Measurements from ENCODE around the gene RASAL3. TPM values are rescaled to one million over a fixed set of nuclear protein-coding genes. Genes with fewer than 3 reads are reported as not detected.
"Not testable (repeated sequence)": the region's sequence is repeated elsewhere in the genome, so short reads cannot be mapped to it uniquely, and the experiment has no call there.

Gene RASAL3
- total RNA-seq, 1 donor from 2014 or later = 18.1 TPM

- no peak for DNase-seq (ENCODE audit: extremely low read depth, low read depth, low spot score)
Measured at GRCh38 chr19:15475169-15475568, 10.8 kb upstream of the RASAL3 start.

- not testable (repeated sequence) for DNase-seq (ENCODE audit: extremely low read depth, low read depth, low spot score)
Measured at GRCh38 chr19:15473821-15474220, 9.5 kb upstream of the RASAL3 start.

DNA sequence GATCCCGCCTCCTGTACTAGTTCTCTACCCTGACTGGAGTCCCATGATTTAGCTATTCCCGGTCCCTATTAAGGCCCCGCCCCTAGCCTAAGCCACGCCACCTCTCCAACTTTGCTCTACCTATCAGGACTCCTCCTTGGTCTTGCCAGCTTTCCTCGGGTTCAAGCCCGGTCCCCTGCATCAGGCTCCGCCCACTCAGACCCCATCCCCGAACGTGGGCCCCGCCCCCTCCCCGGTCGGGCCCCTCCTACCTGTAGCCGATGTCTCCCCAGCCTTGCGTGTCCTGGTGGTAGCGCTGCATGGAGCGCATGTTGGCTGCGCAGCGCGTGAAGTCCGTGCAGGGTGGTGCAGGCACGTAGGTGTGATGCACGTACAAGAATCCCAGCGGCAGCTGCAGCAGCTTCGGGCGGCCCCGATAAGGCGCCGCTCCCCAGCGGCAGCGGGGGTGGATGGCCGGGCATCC lies 7.3 kb upstream of the RASAL3 start:
- no peak for DNase-seq (ENCODE audit: extremely low read depth, low read depth, low spot score)

DNA sequence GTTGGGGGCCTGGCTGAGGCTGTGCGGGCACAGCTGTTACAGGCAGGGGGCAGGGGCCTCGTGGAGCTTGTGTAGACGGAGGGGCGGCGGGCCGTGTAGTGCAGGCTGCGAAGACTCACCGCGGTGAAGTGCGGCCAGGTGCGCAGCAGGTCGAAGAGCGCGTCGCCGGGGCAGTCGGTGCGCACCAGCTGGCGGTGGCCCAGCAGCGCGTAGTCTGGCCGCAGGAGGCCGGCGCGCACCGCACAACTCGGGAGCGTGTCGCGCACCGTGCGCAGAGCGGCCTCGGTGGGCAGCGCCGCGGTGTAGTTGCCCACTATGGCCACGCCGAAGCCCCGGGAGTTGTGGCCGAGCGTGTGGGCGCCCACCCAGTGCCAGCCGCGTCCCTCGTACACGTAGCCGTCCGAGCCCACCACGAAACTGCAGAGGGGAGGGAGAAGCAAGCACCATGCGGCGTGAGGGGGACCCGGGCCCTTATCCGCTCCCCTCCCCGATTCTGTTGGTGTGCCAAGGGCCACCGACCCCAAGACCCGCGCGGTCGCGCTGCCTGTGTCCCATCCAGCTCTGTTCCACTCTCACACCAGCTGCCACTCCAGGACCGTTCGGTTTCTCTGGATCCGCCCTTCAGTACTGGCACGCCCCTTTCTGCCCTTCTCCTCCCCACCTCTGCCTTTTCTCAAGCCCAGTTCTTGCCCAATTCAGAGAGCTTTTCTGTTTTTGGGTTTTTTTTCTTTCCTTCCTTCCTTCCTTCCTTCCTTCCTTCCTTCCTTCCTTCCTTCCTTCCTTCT lies 5.4 kb upstream of the RASAL3 start:
- DNase-seq (ENCODE audit: extremely low read depth, low read depth, low spot score) = no peak

DNA sequence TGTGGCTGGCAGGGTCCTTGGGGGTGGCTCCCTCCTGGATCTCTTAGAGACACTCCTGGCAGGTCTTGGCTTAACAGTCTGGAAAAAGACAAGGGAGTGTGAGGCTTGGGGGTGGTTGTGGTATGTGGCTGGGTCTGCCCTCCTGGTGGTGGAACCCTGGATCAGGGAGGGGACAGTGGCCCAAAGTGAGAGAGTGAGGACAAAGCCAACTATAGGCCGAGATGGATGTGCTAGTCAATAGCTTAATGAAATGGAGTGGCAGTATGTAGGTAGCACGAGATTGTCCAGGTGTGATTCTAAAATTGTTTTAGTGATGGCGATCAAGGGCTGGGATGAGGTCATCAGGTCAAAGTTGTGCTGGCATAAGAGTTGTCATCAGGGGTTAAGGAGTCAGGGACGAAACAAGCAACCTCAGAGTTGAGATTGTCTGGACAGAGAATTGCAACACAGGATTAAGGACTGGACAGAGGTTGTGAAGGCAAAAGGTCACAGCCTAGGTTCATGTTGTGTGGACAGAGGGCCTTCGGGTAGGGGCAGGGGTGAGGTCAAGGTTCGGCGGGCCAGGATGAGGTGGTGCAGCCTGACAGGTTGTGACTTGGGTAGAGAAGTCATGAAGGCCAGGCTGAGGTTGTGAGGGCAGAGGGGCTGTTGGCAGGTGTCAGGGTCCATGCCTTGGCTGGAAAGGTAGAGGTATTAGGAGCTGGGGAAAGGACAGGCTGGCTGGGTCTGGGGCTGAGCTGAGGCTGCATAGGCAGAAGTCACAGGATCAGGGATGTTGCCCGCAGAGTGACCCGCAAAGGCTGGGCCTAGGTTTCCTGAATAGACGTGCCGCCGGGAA lies 4.5 kb upstream of the RASAL3 start:
- DNase-seq (ENCODE audit: extremely low read depth, low read depth, low spot score) = no peak

DNA sequence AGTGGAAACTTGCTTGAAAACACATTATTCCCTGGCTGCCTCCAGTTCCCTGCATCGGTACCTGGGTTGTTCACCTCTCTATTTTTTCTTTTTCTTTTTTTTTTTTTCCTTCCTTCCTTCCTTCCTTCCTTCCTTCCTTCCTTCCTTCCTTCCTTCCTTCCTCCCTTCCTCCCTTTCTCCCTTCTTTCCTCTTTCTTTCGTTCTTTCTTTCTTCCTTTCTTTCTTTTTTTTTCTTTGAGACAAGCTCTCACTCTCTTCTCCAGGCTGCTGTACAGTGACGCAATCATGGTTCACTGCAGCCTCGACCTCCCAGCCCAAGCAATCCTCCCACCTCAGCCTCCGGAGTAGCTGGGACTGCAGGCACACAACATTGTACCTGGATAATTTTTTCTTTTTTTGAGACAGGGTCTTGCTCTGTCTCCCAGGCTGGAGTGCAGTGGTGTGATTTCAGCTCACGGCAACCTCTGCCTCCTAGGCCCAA lies 3.4 kb upstream of the RASAL3 start:
- DNase-seq (ENCODE audit: extremely low read depth, low read depth, low spot score) = no peak

DNA sequence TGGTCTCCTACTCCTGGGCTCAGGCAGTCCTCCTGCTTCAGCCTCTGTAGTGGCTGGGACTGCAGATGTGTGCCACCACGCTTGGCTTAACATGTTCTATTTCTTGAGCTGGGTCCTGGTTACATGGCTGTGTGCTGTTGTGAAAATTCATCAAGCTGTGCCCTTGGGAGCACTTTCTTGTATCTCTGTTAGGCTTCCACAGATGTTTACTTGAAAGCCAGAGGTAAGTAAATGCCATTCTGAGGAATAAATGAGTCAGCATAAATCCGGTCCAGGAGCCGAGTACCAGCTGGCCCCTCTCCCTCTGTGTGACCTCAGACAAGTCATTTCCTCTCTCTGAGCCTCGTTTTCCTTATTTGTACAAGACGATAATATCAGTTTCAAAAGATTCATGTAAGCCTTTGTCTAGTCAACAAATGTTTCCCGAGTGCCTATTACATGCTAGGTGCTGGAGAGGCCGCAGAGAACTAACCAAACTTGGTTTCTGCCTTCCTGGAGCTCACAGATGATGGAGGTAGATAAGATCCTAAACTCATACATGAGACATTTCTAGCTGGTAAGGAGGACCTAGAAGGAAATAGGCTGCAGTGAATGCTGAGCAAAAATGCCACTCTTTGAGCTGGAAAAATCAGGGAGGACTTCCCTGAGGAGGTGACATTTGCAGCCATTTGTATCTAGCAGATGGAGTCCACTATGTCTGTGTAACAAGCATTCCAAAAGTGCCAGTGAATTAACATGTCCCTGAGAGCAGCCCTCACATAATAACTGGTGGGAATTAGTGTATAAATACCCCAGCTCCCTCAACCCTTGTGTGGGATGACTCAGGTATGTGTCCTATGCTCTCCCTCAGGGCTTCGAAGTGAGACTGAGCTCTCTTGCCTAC lies 2.7 kb upstream of the RASAL3 start:
- peak; percentile 92 for DNase-seq (ENCODE audit: extremely low read depth, low read depth, low spot score)

- DNase-seq (ENCODE audit: extremely low read depth, low read depth, low spot score) = no peak
Measured at GRCh38 chr19:15463861-15464371, 428 bp downstream of the RASAL3 start.

- DNase-seq (ENCODE audit: extremely low read depth, low read depth, low spot score) = no peak
Measured at GRCh38 chr19:15461694-15462093, 2.6 kb downstream of the RASAL3 start.

DNA sequence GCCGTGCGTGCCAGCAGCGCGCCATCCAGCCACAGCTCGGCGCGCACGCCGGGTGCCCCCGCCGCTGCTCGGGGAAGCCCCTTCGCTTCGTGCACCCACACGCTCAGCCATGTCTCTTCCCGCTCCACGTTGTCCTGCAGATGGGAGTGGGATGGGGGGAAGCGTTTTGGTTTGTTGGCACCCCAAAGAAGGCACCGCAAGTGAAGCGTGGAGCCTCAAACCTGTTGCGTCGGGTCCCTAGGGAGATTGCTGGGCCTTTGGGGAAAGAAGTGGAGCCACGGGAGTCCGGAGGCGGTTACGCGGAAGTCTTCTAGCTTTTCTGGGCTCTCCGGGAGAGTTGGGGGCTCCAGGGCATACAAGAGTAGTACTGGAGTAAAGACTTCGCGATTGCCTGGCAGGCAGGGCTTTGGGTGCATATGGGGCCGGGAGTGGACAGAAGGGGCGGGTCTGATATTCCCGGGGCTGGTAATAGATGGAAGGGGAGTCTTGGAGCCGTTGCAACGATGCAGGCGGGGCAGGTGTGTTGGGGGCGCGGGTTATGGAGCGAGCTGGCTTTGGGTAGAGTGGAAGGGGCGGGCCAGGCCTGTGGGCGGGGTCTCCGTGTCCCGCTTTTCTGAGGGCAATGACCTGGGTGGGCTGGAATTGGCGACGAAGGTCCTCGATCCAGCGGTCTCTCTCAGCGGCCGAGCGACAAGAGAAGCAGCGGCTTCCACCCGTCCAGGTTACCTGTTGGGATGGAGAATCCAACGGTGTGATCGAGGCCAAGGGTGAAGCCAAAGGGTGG lies 6.5 kb downstream of the RASAL3 start:
- no peak for DNase-seq (ENCODE audit: extremely low read depth, low read depth, low spot score)

- DNase-seq (ENCODE audit: extremely low read depth, low read depth, low spot score) = no peak
Measured at GRCh38 chr19:15456871-15457700, 7.3 kb downstream of the RASAL3 start.

- DNase-seq (ENCODE audit: extremely low read depth, low read depth, low spot score) = no peak
Measured at GRCh38 chr19:15456441-15456840, 7.9 kb downstream of the RASAL3 start.

GRCh38 chr19:15455996-15456395 lies 8.3 kb downstream of the RASAL3 start:
- no peak for DNase-seq (ENCODE audit: extremely low read depth, low read depth, low spot score)

DNA sequence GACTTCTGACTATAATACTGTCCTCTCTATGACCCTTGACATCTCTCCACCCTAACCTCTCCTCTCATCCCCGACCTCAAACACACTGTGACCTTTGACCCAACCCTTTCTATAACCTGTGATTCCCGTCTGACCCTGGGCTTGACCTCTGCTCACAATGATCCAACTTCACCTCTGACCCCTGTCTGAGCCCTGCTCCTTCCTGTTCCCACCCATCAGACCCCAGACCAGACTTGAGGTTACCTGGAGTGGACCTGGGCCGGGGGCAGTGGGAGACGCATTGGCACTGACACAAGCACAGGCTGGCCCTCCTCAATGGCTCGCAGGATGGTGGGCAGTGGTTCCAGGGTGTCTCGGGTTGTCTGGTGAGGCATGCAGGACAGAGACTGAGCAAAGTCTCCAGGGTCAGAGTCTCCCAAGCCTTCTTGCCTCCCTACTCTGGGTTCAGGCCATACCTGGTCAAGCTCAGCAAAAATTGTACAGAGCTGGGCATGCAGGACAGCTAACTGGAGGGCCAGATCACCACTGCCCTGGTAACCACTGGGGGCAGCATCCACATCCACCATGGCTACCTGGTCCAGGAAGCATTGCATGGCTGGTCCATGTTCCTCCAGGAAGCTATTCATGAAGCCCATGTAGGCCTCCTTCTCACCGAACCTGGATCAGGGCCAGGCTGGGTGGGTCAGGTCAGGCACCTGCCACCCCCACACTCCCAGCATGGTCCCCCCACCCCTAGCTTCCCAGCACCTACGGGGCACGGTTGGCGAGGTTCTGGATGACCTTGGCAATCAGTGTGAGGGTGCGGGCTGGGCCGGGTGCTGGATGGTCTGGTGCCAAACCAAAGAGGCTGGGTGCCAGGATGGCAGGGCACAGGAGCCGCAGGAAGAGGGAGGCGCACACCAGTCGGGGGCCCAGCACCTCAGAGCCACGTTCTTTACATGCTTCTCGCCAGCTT lies 10.2 kb downstream of the RASAL3 start:
- no peak for DNase-seq (ENCODE audit: extremely low read depth, low read depth, low spot score)

DNA sequence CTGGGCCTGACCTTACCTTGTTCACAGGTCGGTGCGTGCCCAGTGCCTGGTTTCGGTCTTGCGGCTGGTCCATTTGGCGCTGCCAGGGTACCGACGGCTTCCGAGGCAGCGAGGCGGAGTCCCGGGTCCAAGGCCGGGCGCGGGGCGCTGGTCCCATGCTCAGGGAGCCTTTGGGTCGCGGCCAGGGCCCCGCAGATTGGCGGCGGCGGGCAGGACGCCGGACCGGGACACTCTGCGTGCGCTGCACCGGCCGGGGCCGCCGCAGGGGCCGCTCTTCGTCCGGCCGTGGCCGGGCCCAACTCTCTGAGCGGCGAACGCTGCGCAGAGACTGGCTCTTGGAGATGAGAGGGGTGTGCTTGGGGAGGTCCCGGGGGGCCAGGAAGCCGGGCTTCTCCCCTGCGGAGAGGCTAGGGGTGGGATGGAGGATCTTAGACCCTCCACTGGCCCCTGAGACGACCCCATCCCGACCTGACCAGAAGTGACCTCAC lies 11.2 kb downstream of the RASAL3 start:
- no peak for DNase-seq (ENCODE audit: extremely low read depth, low read depth, low spot score)

DNA sequence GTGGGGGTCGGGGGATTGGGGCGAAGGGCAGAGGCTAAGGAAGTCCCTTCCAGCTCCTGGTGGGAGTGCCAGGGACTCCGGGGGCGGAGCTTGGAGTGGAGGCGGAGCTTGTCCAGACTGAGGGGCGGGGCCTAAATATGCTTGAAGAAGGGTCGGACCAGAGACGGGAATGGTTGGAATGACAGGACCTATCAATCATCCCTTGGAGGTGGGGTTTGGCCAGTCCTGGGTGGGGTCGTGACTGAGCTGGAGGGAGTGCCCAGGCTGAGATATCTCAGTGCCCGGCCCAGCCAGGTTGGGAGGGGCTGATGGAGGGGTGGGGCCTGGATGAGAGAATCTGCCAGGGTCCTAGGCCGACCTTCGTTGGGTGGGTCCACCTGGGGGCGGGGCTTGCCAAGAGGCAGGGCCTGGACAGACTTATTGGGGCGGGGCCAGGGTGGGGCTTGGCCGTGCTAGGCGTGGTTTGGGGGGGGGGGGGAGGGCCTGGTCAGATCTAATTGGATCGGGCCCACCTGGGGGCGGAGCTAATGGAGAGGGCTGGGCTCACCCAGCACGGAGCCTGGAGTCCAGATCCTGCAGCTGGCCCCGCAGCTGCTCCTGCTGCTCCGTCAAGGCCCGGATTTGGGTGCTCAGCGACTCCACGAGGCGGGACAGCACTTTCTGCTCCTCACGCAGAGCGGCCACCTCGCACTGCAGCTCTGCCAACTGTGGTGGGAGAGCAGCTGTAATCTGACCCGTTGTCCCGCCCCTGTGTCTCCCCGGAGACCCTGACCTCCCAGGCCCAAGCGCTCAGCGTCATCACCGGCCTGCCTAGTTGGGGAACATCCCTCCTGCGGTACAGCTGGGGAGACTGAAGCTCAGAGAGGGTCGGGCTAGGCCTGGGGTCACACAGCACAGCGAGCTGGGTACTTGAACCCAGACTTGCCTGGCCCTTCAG lies 12.0 kb downstream of the RASAL3 start:
- peak; percentile 66 for DNase-seq (ENCODE audit: extremely low read depth, low read depth, low spot score)

- DNase-seq (ENCODE audit: extremely low read depth, low read depth, low spot score) = no peak
Measured at GRCh38 chr19:15450528-15450890, 13.8 kb downstream of the RASAL3 start.
